Dermis blood vessel endothelial cell (primary cell): ENCODE measurements around the gene PRR29. TPM values are rescaled to one million over a fixed set of nuclear protein-coding genes. Genes with fewer than 3 reads are reported as not detected.

Experiments
- DNase-seq: peaks from one replicate; pipeline ENCODE4 v3.0.0; 2010
- total RNA-seq: library from RNA; depleted of rRNA; stranded (reverse); fragments of >200 nt; gene quantifications from 2 replicates; pipeline ENCODE4 v1.2.3, GENCODE V29; 2014

The PRR29 gene
- total RNA-seq, 1 donor from 2014 or later: 0.85 TPM

DNA sequence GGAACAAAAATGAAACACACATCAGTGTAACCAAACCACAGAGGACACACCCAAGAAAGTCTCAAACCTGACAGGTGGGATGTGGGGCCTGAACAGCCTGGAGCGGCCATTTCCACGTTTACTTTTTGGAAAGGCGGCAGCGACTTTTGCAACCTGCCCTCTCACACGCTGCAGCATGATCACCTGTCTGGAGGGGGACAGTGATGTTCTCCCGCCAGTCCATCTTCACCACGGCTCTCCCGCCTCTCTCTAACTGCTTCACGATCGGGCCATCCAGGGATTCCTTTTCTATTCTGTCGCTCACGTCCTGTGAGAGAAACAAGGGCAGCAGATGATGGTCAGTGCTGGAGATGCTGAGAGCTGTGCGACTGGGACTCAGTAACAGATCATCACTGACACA is 47.0 kb downstream of the PRR29 start:
- no peak for DNase-seq

GRCh38 chr17:64048805-64049204 is 50.7 kb downstream of the PRR29 start:
- DNase-seq: no peak

DNA sequence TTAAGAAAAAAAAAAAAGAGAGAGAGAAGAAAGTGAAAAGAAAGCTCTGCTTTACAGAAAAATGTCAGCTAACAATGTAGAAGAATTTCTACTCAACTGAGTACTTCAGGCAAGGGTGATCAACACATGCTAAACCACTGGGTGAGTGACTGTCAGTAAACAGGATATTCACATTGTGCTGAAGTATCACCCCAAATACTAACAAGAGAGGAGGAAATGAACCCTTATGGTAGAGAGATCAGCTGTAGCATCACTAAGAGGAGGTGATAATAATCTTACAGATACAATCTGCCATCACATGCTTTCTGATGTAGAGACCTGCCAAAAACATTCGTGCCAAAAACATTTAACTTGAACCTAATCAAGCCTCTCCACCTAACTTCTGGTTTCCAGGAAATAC is 53.0 kb downstream of the PRR29 start:
- peak; percentile 28 for DNase-seq

- DNase-seq: no peak
Measured at GRCh38 chr17:64053101-64053500, 55.0 kb downstream of the PRR29 start.

Other genes starting within 250 kb of the PRR29 start
- 109 and 164 TPM in 2 replicates for gene CCDC47, start 224.8 kb upstream of the PRR29 start, total RNA-seq
- 71.6 and 81.5 TPM in 2 replicates for gene DDX42, start 224.2 kb upstream of the PRR29 start, total RNA-seq
- 46.6 and 92.0 TPM in 2 replicates for gene PSMC5, start 170.9 kb upstream of the PRR29 start, total RNA-seq
- gene FTSJ3, start 170.7 kb upstream of the PRR29 start, total RNA-seq: 73.3 and 78.8 TPM in 2 replicates
- gene SMARCD2, start 155.7 kb upstream of the PRR29 start, total RNA-seq: 78.8 and 97.8 TPM in 2 replicates
- gene CSH2, start 124.7 kb upstream of the PRR29 start, total RNA-seq: not detected in 2 replicates
- not detected in 2 replicates for gene GH2, start 116.4 kb upstream of the PRR29 start, total RNA-seq
- gene CSH1, start 101.8 kb upstream of the PRR29 start, total RNA-seq: not detected in 2 replicates
- gene CSHL1, start 87.1 kb upstream of the PRR29 start, total RNA-seq: not detected in 2 replicates
- not detected in 2 replicates for gene GH1, start 79.5 kb upstream of the PRR29 start, total RNA-seq
- gene CD79B, start 66.0 kb upstream of the PRR29 start, total RNA-seq: 2.1 and 5.1 TPM in 2 replicates
- 0.09 and 0.17 TPM in 2 replicates for gene SCN4A, start 25.4 kb upstream of the PRR29 start, total RNA-seq
- gene ICAM2, start 22.3 kb downstream of the PRR29 start, total RNA-seq: 443 and 748 TPM in 2 replicates
- gene ERN1, start 131.8 kb downstream of the PRR29 start, total RNA-seq: 17.5 and 20.4 TPM in 2 replicates